HEK293T (cell line): ENCODE results near the gene ZFR.

Source experiments
- FOXA1 ChIP-seq: fragments of 450-650 bp; IDR thresholded peaks from 2 replicates; pipeline ENCODE4 v1.6.1; 2016; ENCODE audit warnings: mild to moderate bottlenecking
- PKNOX1 ChIP-seq: fragments of 450-650 bp; IDR thresholded peaks from 2 replicates; pipeline ENCODE4 v1.6.1; 2016

GRCh38 chr5:32422697-32423096, 21.8 kb downstream of the ZFR start:
- TF ChIP-seq FOXA1 (no peak), PKNOX1 (no peak)
